Inferior parietal cortex (tissue), 1 donor: ENCODE data around the gene GALT.
"Not testable (repeated sequence)": the region's sequence is repeated elsewhere in the genome, so short reads cannot be mapped to it uniquely, and the experiment has no call there.

Experiments
- DNase-seq: peaks from one replicate; pipeline ENCODE4 v3.0.0-alpha.2; 2016; ENCODE audit errors: extremely low spot score

GALT gene

DNA sequence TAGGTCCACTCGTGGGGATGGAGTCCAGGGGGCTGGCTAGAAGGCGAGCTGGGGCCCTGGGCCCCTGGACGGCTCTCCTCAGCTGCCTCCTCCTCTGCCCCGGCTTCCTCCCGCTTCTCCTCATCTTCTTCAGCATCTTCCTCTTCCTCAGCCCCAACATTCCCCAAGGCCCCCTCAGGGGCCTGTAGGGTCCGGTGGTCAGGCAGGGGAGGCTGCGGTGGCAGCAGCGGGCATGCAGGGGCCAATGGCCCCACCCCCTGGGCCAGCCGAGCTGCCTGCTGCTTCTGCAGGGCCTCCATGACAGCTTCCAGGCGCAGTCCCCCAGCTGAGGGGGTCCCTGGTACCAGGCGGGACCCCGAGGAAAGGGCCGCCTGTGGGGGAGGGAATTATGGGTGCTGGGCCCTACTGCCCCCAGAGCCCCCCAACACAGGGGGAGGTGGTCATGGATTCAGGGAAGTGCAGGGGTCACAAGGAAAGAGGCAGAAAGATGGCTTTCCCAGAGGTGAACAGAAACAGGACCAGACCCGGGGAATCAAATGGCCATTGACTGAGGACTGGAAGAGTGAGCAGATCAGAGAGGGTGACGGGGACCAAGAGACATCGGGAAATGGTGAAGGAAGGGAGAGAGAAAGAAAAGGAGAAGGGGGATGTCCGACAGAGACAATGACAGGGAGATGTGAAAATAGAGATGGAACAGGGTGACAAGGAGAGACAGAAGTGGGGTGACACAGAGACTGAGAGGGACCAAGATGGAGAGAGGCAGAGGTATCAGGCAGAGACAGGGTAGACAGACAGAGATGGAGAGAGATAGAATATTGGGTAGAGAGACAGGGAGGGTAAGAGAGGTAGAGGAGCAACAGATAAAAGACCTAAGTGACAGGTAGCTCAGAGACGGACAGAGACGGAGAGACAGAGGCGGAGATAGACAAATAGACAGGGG, 18.5 kb upstream of the GALT start:
- no peak for DNase-seq

DNA sequence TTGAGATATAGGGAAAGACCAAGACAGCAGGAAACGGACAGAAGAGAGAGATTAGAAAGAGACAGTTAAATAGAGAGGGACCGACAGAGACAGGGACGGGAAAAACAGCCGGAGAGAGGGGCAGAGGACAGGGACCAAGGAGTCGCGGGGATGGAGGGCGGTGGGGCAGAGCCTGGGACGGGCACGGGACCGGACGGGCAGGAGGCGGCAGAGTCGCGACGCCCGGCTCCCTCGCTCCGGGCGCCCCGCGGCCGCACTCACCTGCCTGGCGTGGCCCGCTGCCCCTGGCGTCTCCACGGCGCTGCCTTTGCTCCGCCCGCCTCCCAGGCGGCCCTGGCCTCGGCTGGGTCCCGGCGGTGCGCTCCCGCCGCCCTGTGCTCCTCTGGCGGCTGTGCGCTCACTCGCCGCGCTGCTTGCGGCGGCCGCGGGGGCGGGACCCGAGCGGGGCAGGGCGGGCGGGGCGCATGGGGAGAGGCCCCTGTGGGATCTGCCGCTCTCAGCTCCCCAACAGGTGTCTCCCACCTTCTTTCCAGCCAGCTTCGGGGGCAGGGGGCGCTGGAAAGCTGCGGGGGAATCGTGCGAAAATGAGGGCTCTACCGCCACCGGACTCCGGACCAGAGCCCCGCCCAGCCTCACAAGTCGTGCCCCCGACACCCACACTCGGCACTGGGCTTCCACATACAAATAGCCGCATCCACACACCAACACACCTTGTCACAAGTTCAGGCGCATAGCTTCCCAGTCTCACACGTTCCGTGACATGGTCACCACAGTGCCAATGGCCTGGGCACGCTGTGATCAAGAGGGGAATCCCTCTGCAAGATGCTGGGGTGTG, 17.6 kb upstream of the GALT start, which contains the start of gene ARID3C:
ARID3C (minus strand) TSS at position 411 of the 835 bp plus-strand sequence. CDS start 1,052 bp downstream, outside the sequence.
- DNase-seq, result no peak

DNA sequence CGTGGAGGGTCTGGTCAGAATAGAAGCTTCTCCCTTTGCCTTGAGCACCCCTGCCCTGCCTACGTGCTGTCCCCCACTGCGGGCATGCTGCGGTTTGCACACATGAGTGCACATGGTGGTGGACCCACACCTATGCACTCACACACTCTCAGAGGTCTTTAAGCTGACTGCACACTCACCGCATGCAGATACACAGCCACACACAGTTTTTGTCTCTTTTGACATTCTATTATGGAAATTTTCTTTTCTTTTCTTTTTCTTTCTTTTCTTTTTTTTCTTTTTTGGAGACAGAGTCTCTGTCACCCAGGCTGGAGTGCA, 17.0 kb upstream of the GALT start:
- no peak for DNase-seq

DNA sequence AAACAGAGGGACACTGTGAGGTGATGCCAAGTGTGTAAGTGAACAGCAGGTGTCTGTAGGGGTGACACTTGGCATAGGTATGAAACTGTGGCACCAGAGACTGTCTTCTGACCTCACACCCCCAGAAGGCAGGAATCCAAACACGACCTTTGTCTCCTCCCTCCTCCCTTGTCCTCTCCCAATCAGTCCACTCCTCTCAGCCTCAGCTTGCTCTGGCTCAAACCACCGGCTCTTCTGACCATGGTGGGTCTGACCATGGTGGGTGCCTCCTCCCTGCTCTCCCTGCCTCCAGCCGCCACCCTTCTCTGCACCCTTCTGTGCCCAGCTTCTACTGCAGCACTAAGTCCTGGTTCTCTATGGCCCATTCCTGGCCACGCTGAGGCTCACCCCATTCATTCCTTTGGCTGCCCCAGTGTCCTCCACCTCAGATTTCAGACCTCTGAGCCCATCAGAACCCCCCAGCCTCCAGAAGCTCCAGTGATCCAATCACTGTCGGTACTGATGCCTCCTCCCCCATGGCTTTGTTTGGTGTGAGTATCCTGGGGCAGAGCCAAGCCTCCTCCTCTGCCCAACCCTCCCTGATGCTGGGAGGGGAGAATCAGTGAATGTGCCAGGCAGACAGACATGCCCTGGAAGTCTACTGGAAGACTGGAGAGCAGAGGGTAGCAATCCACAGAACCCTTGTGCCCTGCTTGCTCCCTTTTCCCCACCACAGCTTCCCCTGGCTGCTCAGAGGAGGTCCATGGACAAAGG, 15.9 kb upstream of the GALT start:
- DNase-seq, result no peak

DNA sequence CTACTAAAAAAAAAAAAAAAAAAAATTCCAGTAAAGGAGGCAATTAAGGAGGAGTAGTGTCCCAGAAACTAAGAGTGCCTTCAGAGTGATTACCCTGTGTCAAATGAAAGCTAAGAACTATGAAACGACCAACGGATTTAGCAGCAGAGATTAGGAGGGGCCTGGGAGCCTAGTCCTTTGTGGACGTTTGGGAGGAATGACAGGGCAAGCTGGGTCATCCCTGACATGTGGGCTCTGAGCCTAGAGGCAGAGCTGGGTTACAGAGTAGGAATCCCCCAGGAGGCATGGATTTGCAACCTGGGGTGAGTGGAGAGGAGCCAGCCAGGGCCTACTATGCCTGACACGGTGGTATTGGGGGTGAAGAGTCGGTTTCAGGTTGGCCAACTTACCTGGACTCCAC, 13.3 kb upstream of the GALT start:
- DNase-seq, result no peak

DNA sequence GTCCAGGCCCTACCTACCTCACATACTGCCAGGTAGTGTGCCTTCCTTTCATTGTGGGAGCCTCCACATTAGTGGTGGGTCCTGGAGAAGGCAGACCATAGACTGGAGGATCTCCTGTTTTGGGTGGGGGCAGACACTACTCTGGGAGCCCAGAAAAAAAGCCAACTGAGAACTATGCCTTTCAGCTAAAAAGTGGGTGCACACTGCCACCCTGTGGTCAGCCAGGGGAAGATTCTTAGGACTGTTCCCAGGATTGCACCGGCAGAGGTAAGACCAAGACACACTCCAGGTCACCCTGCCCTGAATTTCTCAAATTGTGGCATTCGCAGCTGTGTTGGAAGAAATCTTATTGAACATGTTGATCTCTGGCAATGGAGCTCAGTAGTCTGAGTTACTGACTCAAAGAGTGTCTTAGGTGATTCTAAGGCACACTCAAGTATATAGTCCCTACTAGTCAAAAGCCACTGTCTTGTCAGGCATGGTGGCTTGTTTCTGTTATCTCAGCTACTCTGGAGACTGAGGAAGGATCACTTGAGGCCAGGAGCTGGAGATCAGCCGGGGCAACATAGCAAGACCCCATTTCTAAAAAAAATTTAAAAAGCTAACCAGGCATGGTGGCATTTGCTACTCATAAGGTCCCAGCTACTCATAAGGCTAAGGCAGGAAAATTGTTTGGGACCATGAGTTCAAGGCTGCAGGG, 12.5 kb upstream of the GALT start:
- DNase-seq, result peak; percentile 81

DNA sequence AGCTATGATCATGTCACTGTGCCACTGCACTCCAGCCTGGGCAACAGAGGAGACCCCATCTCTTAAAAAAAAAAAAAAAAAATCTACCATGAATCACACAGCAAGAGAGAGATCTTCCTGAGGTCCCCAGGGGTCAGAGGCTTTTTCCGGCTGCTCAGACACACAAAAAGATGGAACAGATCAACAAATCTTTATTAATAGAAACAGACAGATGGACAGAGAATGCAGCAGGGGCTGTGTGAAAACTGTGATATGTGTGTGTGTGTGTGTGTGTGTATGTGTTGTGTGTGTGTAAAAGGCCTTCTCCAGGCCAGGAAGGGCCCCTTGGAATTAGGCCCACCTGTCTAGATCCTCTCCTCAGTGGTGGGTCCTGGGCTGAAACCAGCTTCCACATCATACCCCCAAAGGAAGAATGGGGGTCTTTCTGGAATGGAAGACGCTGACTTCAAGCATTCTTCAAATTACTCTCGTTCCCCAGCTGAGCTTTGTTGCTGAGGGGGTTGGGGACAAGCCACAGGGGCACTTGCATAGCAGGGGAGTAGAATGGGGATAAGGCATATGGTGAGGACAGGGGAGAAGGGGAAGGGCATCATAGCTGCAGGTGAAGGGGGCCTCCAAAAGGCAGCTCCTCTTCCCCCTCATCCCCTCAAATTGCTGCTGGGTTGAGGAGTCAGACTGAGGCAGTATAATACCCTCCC, 11.8 kb upstream of the GALT start:
- no peak for DNase-seq

DNA sequence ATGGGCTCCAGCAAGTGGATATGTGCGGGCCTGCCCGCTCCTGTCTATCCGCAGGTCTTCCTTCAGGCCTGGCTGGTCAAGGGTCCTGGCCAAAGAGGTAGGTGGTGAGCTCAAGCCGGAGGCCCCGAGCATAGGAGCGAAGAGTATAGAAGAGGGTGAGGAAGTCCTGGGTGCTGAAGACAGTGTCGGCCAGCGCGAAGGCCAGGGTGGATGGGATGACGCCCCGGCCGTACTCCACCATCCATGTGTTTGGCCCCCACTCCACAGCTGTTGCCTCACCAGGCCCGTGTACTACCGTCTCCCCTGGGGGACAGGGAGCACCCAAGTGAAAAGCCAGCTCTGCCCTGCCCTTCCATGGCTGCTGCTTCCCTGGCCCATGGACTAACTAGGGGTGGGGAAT, 10.9 kb upstream of the GALT start:
- no peak for DNase-seq

DNA sequence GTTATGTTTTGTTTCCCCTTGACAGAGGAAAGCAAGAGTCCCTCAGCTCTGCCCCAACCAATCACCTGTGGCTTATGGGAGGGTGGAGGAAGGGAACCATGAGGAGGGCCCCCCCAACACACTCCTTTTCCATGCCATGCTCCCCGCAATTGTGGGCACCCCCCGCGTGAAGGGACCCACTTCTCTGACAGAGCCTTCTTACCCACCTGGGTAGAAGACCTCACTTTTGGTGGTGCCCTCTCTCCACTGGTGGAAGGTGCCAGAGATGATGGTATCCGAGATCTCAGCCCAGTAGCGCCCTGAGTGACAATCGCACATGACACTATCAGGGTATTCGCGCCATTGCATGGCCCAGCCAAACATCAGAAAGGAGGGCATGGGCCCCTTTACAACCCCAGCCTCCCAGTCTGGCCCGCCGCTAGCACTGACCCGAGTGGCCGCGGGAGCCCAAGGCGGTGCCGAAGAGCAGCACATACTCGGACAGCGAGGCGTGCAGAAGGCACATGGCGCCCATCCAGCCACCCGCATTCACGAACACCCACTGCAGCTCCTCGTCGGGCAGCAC, 9.6 kb upstream of the GALT start:
- DNase-seq, result no peak

DNA sequence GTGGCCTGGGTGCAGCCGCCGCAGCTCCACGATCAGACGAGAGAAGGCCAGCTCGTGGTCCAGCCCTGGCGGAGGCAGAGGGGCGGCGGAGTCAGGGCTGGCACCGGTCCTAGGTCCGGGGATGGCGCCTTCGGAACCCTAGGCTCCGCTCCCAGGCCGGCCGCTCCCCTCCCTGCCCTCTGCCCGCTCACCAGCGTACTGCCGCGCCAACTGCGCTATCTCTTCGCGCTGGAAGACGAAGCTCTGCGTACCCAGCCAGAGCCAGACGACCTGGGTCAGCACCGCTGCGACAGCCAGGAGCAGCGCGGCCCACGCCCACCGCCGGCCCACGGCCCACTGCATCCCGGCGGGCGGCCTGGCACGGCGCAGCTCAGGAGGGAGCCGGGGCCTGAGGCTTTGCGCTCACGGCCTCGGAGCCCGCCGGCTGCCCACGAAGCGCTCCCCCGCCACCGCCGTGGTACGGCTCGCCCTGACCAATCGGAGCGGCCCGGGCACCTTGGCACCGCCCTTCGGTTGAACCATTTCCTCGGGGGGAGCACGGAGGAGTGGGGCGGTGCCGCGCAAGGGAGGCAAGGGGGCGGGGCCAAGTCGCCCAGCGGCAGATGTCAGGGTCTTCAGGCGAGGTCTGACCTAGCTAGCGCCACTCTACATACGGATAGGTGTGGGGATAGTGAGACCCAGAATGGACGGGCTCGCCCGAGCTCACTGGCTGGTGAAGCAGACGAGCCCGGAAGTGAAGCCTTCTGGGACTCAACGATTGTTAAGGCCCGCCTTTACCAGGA, 8.9 kb upstream of the GALT start, which contains the start of gene SIGMAR1:
SIGMAR1 (minus strand) TSS at position 432 of the 782 bp plus-strand sequence; CDS start at position 342, 90 bp downstream.
- DNase-seq, result peak; percentile 94

DNA sequence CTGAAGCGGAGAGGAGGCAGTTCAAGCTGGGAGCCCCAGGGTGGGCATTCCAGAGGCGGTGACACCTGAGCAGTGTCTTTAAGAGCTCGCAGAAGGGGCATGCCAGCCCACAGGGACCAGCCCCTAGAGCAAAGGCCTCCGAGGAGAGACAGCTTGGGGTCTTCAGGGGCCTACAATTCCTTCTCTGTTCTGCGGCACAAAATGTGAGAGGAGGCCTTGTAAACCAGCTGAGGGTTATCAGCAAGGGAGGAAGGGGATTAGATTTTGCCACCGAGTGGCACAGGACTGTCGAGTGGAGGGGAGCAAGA, 8.4 kb upstream of the GALT start:
- DNase-seq, result no peak

DNA sequence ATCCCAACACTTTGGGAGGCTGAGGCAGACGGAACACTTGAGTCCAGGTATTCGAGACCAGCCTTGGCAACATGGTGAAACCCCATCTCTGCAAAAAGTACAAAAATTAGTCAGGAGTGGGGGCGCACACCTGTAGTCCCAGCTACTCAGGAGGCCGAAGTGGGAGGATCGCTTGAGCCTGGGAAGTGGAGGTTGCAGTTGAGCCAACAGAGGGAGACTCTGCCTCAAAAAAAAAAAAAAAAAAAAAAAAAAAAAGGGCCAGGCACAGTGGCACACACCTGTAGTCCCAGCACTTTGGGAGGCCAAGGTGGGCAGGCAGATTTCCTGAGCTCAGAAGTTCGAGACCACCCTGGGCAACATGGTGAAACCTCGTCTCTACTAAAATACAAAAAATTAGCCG, 7.2 kb upstream of the GALT start:
- not testable (repeated sequence) for DNase-seq

DNA sequence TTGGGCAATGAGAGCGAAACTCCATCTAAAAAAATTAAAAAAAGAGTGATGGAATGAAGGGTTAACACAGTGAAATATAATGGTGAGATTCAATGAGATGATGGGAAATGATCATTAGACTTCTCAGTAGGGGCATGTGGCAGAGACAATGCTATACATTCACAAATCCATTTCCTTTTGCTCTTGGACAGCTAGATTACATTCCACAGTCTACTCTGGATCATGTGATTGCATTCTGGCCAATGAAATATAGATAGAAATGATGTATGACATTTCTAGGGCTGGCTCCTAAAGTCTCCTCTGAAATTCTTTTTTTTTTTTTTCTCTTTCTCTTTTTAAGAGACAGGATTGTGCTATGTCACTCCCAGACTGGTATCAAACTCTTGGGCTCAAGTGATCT, 3.8 kb upstream of the GALT start:
- no peak for DNase-seq

DNA sequence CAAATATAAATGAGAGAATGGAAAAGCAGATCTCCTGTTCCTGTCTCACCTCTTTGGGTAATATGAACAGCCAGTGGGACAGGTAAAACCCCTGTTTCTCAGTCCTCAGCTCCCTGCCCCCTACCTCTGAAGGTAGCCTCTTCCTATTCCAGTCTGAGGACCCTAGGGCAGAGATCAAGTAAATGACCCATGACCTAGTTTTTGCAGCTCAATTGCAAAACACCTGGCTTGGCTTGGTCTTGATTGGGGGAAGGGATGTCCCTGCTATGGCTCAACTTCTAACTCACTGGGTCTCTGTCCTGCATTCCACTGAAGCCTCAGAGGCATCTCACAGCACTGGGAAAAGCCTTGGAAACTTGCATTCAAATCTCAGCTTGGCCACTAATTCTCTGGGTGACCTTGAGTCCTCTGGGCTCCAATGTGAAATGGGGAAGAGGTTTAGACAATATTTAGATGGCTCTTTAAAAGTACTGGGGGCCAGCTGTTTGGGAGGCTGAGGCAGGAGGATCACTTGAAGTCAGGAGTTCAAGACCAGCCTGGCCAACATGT, 1.6 kb upstream of the GALT start:
- no peak for DNase-seq

DNA sequence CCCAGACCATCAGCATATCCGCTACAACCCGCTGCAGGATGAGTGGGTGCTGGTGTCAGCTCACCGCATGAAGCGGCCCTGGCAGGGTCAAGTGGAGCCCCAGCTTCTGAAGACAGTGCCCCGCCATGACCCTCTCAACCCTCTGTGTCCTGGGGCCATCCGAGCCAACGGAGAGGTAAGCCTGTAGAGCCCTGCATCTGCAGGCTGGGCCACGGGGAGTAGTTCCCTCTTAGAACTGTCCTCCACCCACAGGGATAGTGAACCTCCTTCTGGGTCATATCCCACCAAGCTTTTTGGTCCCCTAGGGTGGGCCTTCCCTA, 569 bp downstream of the GALT start:
- no peak for DNase-seq

DNA sequence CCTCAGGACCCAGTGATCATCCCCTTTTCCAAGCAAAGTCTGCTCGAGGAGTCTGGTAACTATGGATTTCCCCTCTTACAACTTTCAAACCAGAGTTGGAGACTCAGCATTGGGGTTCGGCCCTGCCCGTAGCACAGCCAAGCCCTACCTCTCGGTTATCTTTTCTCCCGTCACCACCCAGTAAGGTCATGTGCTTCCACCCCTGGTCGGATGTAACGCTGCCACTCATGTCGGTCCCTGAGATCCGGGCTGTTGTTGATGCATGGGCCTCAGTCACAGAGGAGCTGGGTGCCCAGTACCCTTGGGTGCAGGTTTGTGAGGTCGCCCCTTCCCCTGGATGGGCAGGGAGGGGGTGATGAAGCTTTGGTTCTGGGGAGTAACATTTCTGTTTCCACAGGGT, 1.2 kb downstream of the GALT start:
- DNase-seq, result no peak

DNA sequence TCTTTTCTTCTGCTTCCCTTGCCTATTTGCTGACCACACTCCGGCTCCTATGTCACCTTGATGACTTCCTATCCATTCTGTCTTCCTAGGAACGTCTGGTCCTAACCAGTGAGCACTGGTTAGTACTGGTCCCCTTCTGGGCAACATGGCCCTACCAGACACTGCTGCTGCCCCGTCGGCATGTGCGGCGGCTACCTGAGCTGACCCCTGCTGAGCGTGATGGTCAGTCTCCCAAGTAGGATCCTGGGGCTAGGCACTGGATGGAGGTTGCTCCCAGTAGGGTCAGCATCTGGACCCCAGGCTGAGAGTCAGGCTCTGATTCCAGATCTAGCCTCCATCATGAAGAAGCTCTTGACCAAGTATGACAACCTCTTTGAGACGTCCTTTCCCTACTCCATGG, 2.2 kb downstream of the GALT start:
- DNase-seq, result no peak

DNA sequence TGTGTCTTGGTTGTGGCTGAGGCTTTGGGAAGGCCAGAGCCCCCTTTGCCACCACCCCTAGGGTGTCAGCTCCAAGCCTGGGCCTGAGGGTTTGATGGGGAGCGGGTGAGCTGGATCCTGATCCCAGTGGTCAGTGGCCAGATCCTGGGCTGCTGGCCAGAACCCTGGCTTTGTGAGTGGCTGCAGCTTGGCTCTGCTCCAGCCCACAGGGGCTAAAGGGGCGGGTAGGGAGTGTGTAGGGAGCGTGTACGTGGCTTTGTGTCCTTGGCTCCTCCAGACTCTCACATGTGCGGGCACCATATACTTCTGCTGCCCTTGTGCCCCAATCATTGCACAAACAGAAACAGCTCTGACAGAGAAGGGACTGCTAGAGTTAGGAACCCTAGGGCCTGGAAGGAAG, 4.3 kb downstream of the GALT start:
- DNase-seq, result no peak

DNA sequence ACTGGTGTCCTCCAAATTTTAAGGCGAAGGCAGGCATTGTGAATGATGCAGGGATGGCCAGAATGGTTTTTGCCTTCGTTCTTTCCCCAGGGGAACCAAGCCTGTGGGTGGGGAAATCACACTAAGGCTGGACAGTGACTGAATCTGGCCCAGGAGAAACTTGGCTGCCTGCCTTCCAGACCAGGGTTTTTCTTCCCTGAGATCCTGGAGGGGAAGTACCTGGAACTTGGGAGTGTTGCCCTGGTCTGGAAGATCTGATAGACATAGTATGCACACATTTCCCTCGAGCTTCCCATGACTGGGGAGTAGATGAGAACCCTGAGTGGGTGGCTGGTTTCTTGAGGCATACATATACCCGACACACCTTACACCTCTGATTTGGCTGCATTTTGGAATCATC, 4.8 kb downstream of the GALT start:
- DNase-seq, result no peak
